ENCODE measurements around the gene FAM237A. TPM values are rescaled to one million over a fixed set of nuclear protein-coding genes. Genes with fewer than 3 reads are reported as not detected.
A peak's percentile ranks its signal among the peaks of the same experiment; 100 is the strongest.

Gene FAM237A
- total and polyA plus RNA-seq, 9 of the 15 experiments (the other 6 are each of a cell fraction or from before 2014, with no cell fraction given), result not detected

DNA sequence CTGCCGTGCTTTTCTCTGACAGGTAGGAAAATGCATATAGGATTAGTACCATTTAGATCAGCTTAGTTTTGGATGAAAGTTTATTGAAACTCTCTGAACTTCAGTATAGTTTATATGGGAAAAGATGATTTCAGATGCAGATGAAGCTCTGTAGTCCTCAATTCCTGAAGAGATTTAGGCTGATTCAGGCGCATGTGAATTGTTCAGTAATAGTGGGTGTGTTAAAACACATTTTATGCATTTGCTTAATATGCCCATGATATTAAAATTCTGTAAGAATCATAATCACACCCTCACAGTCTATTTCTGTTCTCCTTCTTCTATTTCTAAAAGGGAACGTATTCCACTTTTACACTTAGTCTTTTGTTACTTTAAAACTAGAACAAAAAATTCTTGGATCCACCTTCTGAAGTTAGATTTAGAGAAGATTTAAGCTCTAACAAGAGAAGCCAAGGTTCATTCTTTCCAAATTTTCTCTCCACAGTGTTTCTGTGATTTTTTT lies 44.5 kb upstream of the FAM237A start (continued):
- no peak for TF ChIP-seq E4F1 (CRISPR knock-in tag; IDR thresholded peaks at IDR 0.05; ENCODE audit: borderline replicate concordance)

- Histone ChIP-seq H3K27me3 (ENCODE audit: control insufficient read depth in 2 of 2, insufficient read depth in 2 of 2, low read length in 2 of 2) (no peaks in the 10 kb centered on the region), H3K4me3 (no peak overlapping the region), H3K4me2 (ENCODE audit: insufficient read depth, low read length) (no peak overlapping the region), H3K4me1 (replicated peaks in 1 of 2; ENCODE audit: control insufficient read depth in 2 of 2, insufficient read depth in 2 of 2, low read length in 2 of 2) (no peaks in the 10 kb centered on the region; a peak in 1 of 5 replicates), H4K20me1 (replicated peaks; ENCODE audit: control insufficient read depth, insufficient read depth, low read length) (no peaks in the 10 kb centered on the region), H2AFZ (ENCODE audit: low read depth, low read length) (no peak overlapping the region), H3K9me3 (replicated peaks; ENCODE audit: control insufficient read depth, insufficient read depth, low read depth, low read length) (no peaks in the 10 kb centered on the region), H3K79me2 (ENCODE audit: control insufficient read depth, insufficient read depth, low read length) (no peaks in the 10 kb centered on the region), H3K36me3 (ENCODE audit: control insufficient read depth, insufficient read depth, low read length) (no peaks in the 10 kb centered on the region), H3K9me1 (ENCODE audit: control insufficient read depth, insufficient read depth, low read length) (no peaks in the 10 kb centered on the region), H3K9ac (ENCODE audit: insufficient read depth in 1 of 2, low read depth in 2 of 2, low read length in 2 of 2) (no peak overlapping the region), H3K27ac (ENCODE audit: extremely low read depth, low read depth, low read length) (no peak overlapping the region)
- DNase-seq (ENCODE audit: extremely low read depth in 1 of 4, low spot score in 3 of 4), result no peak
- WGBS (ENCODE audit: insufficient coverage, low coverage, missing lambda C conversion rate), result 0% methylated on average over 3 of the region's 3 CpGs
- TF ChIP-seq ZNF12 (CRISPR knock-in tag; IDR thresholded peaks at IDR 0.05), result no peak
- TF ChIP-seq ZFP91 (CRISPR knock-in tag; IDR thresholded peaks at IDR 0.05), result no peak
- no peak for TF ChIP-seq NCOA6 (IDR thresholded peaks at IDR 0.05)
- no peak for TF ChIP-seq EZH2 (IDR thresholded peaks at IDR 0.05; ENCODE audit: borderline replicate concordance, low read depth, low read length)
- TF ChIP-seq PKNOX1 (IDR thresholded peaks at IDR 0.05), result peak; percentile 61
- no peak for ATAC-seq
- POLR2A ChIA-PET, result no interaction called here
- no peak for FAIRE-seq
- CTCF ChIA-PET (ENCODE audit: low intra/inter-chr PET ratio), result no interaction called here
- intact Hi-C loops (cut with micrococcal nuclease) (no loop called here), in situ Hi-C loops (cut with MboI) (no loop called here)
- BruUV-seq (replicated peaks), result no TSS peak
These were observed 39.0 kb upstream of the FAM237A start for GRCh38 chr2:206603243-206603642.
